K562 (cell line): ENCODE data around the gene PREX1. TPM values are rescaled to one million over a fixed set of nuclear protein-coding genes. Genes with fewer than 3 reads are reported as not detected.

Experiments used
- BCOR ChIP-seq: fragments of 450-650 bp; IDR thresholded peaks from 2 replicates; pipeline ENCODE4 v1.6.1; 2016
- BHLHE40 ChIP-seq: IDR thresholded peaks from 2 replicates; pipeline ENCODE4 v1.6.1; 2011; ENCODE audit warnings: low read length, improper control_type of control experiment
- CBX8 ChIP-seq: fragments of 200-600 bp; sonication (generic); IDR thresholded peaks from 2 replicates; pipeline ENCODE4 v1.6.1; 2012; ENCODE audit warnings: borderline replicate concordance, mixed run types, low read depth, mild to moderate bottlenecking, moderate library complexity, mixed read lengths, low read length, control low read depth, inconsistent platforms; ENCODE audit not compliant: poor library complexity, severe bottlenecking; ENCODE audit errors: extremely low read depth
- ESRRB ChIP-seq: fragments of 250-450 bp; sonication (Bioruptor Pico); IDR thresholded peaks from 2 replicates; pipeline ENCODE4 v1.5.0; 2020; ENCODE audit warnings: mild to moderate bottlenecking, moderate library complexity, borderline replicate concordance
- FOSL1 ChIP-seq: fragments of 200-800 bp; sonication (Bioruptor generic); conservative IDR thresholded peaks from 2 replicates; pipeline ENCODE4 v1.6.1; 2016; ENCODE audit warnings: missing genetic modification characterization, missing compliant biosample characterization
- L3MBTL2 ChIP-seq: fragments of 450-650 bp; IDR thresholded peaks from 2 replicates; pipeline ENCODE4 v1.6.1; 2016; ENCODE audit warnings: mild to moderate bottlenecking, moderate library complexity
- NCOA2 ChIP-seq, 2 experiments: fragments of 450-650 bp; IDR thresholded peaks; 2 replicates each; pipeline ENCODE4 v1.6.1; 2018; ENCODE audit warnings: mild to moderate bottlenecking in 2 of 2, moderate library complexity in 1 of 2; ENCODE audit not compliant: partially characterized antibody in 2 of 2
- NR2C2 ChIP-seq, 2 experiments: fragments of 200-800 bp in 1 of 2; sonication (Bioruptor generic) in 1 of 2; sonication (generic) in 1 of 2; formaldehyde crosslinking in 1 of 2; IDR thresholded peaks; 2 replicates each; pipeline versions ENCODE4 v1.6.1 to v1.8.0; 2016 to 2022; ENCODE audit warnings: mild to moderate bottlenecking in 1 of 2, missing compliant biosample characterization in 1 of 2, missing genetic modification characterization in 1 of 2, missing genetic modification reagents in 1 of 2
- NR4A1 ChIP-seq, 2 experiments: fragments of 250-450 bp in 1 of 2; fragments of 450-650 bp in 1 of 2; sonication (Bioruptor Pico) in 1 of 2; IDR thresholded peaks; 2 replicates each; pipeline versions ENCODE4 v1.4.0 to v1.6.1; 2016 to 2020; ENCODE audit warnings: mild to moderate bottlenecking in 2 of 2, missing compliant biosample characterization in 1 of 2, missing genetic modification characterization in 1 of 2, moderate library complexity in 1 of 2
- RUNX1 ChIP-seq: sonication (generic); IDR thresholded peaks from 2 replicates; pipeline ENCODE4 v1.6.1; 2016; ENCODE audit warnings: antibody characterized with exemption, low read depth
- SOX6 ChIP-seq: fragments of 450-650 bp; IDR thresholded peaks from 2 replicates; pipeline ENCODE4 v1.6.1; 2014; ENCODE audit warnings: mild to moderate bottlenecking
- ZNF212 ChIP-seq: fragments of 450-650 bp; formaldehyde crosslinking; IDR thresholded peaks from 2 replicates; pipeline ENCODE4 v1.4.0; 2020; ENCODE audit warnings: mild to moderate bottlenecking
- ZNF436 ChIP-seq: fragments of 250-450, 450-650 bp; sonication (Bioruptor Pico); formaldehyde crosslinking; IDR thresholded peaks from 2 replicates; pipeline ENCODE4 v1.7.0; 2020; ENCODE audit warnings: mild to moderate bottlenecking
- polyA plus RNA-seq, 8 experiments: library from polyadenylated mRNA; depleted of rRNA in 4 of 8; stranded (reverse) in 5 of 8; unstranded in 3 of 8; fragments of >200 nt; fragmentation: Nextera tagmentation in 2 of 8; fragmentation: Illumina TruSeq in 1 of 8; extraction: Ambion mirVana in 2 of 8; extraction: Trizol in 1 of 8; gene quantifications; 2 replicates each; pipeline versions ENCODE4 v1.2.1 to v1.2.3, GENCODE V29; 2011 to 2014; ENCODE audit warnings: inconsistent platforms in 1 of 8, missing spikeins in 1 of 8
- total RNA-seq, 7 experiments: library from RNA; depleted of rRNA in 6 of 7; stranded (reverse); fragments of >200 nt in 6 of 7; fragmentation: Illumina TruSeq in 2 of 7; extraction: Trizol in 2 of 7; gene quantifications; 2 replicates each; pipeline versions ENCODE4 v1.2.1 to v1.2.3, GENCODE V29; 2011 to 2021; ENCODE audit warnings: low replicate concordance in 1 of 7
- TF ChIP-seq, protein P1 (sequence below), 2 experiments: IDR thresholded peaks; 2 replicates each; pipeline ENCODE4 v1.6.1; 2011; ENCODE audit warnings: borderline replicate concordance in 1 of 2, control low read depth in 1 of 2, low read depth in 1 of 2, low read length in 1 of 2, mild to moderate bottlenecking in 1 of 2, mixed read lengths in 1 of 2, moderate library complexity in 1 of 2; ENCODE audit not compliant: insufficient read depth in 1 of 2, insufficient read length in 1 of 2, poor library complexity in 1 of 2, severe bottlenecking in 1 of 2; ENCODE audit errors: extremely low read depth in 1 of 2
- TF ChIP-seq, protein P2 (sequence below): sonication (generic); formaldehyde crosslinking; IDR thresholded peaks from 2 replicates; pipeline ENCODE4 v1.8.1; 2023; ENCODE audit warnings: mild to moderate bottlenecking, missing genetic modification reagents
- TF ChIP-seq, protein P3 (sequence below): fragments of 200-800 bp; sonication (Bioruptor generic); IDR thresholded peaks from 2 replicates; pipeline ENCODE4 v1.6.1; 2017; ENCODE audit warnings: missing genetic modification characterization, missing compliant biosample characterization
- TF ChIP-seq, protein P4 (sequence below): sonication (generic); IDR thresholded peaks from 2 replicates; pipeline ENCODE4 v1.6.1; 2016

PREX1 gene
- total and polyA plus RNA-seq, 9 of the 15 experiments (the other 6 are each of a cell fraction or from before 2014, with no cell fraction given) = 0.37 to 10.4 (median 4.8) TPM

DNA sequence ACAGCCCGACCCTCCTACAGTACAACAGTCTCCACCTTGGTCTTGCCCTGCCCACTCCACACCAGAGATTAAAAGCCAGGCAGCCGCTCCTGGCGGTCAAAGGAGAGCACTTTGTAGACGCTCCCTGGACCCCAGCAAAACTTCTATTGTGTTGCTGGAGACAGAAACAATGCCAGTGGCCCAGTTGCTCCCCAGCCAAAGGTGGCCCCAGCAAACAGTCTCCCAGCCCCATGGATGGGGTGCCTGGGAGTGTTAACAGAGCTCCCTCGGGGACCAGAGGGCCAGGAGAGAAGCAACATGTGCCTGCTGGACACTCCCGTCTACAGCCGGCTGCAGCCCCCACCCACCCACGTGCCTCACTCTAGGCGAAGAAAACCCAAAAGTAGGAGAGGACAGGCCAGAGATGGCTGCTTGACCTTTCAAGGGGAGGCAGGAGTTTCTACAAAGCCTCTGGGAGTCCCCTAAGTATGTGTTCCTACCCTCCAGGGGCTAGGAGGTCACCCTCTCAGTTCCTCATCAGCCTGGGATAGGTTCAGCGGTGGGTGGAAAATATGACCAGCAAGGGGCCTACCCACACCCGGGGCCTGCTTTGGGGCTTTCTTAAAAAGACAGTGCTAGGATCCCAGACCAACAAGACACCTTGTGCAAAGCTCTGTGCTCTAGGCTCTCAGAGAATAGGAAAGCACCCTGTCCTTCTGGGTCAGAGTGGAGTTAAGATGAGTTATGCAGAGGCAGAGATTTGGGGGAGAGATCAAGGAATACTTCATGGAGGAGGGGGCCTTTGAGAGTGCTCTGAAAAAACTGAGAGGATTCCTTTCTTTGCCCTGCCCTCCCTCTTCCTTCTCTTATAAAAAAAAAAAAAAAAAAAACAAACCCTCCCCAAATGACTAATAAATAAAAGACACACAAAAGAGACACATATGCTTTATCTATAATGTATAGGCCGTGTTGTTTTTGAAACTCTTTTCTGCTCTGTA lies 19.0 kb upstream of the PREX1 start (continued):
- peak; percentile 59; the same call in 1 of the 2 replicates for TF ChIP-seq FOSL1
- TF ChIP-seq, protein P1, sequence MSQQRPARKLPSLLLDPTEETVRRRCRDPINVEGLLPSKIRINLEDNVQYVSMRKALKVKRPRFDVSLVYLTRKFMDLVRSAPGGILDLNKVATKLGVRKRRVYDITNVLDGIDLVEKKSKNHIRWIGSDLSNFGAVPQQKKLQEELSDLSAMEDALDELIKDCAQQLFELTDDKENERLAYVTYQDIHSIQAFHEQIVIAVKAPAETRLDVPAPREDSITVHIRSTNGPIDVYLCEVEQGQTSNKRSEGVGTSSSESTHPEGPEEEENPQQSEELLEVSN (IDR thresholded peaks at IDR 0.05; ENCODE audit: borderline replicate concordance in 1 of 2, extremely low read depth in 1 of 2, insufficient read depth in 1 of 2, insufficient read length in 1 of 2, low read depth in 1 of 2, low read length in 1 of 2, poor library complexity in 1 of 2, severe bottlenecking in 1 of 2) = peak; percentile 48 to 60
- TF ChIP-seq BCOR = 0 out of 2 replicates have a peak, but pooled peaks have one; percentile 45
- TF ChIP-seq BHLHE40 = peak; percentile 46; the same call in 1 of the 2 replicates
- TF ChIP-seq, protein P2, sequence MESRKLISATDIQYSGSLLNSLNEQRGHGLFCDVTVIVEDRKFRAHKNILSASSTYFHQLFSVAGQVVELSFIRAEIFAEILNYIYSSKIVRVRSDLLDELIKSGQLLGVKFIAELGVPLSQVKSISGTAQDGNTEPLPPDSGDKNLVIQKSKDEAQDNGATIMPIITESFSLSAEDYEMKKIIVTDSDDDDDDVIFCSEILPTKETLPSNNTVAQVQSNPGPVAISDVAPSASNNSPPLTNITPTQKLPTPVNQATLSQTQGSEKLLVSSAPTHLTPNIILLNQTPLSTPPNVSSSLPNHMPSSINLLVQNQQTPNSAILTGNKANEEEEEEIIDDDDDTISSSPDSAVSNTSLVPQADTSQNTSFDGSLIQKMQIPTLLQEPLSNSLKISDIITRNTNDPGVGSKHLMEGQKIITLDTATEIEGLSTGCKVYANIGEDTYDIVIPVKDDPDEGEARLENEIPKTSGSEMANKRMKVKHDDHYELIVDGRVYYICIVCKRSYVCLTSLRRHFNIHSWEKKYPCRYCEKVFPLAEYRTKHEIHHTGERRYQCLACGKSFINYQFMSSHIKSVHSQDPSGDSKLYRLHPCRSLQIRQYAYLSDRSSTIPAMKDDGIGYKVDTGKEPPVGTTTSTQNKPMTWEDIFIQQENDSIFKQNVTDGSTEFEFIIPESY (CRISPR knock-in tag) = peak; percentile 87
- TF ChIP-seq L3MBTL2 = peak; percentile 90
- no peak for TF ChIP-seq NR4A1 (CRISPR knock-in tag; IDR thresholded peaks at IDR 0.05)
- TF ChIP-seq NR4A1 (tag; IDR thresholded peaks at IDR 0.05) = peak; percentile 44; the same call in 1 of the 2 replicates
- TF ChIP-seq ZNF436 (CRISPR knock-in tag) = no peak
- TF ChIP-seq, protein P3, sequence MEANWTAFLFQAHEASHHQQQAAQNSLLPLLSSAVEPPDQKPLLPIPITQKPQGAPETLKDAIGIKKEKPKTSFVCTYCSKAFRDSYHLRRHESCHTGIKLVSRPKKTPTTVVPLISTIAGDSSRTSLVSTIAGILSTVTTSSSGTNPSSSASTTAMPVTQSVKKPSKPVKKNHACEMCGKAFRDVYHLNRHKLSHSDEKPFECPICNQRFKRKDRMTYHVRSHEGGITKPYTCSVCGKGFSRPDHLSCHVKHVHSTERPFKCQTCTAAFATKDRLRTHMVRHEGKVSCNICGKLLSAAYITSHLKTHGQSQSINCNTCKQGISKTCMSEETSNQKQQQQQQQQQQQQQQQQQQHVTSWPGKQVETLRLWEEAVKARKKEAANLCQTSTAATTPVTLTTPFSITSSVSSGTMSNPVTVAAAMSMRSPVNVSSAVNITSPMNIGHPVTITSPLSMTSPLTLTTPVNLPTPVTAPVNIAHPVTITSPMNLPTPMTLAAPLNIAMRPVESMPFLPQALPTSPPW = 0 out of 2 replicates have a peak, but pooled peaks have one; percentile 23
- no peak for TF ChIP-seq CBX8
- TF ChIP-seq, protein P4, sequence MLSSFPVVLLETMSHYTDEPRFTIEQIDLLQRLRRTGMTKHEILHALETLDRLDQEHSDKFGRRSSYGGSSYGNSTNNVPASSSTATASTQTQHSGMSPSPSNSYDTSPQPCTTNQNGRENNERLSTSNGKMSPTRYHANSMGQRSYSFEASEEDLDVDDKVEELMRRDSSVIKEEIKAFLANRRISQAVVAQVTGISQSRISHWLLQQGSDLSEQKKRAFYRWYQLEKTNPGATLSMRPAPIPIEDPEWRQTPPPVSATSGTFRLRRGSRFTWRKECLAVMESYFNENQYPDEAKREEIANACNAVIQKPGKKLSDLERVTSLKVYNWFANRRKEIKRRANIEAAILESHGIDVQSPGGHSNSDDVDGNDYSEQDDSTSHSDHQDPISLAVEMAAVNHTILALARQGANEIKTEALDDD = no peak
- TF ChIP-seq ZNF212 (CRISPR knock-in tag) = no peak
- TF ChIP-seq SOX6 = peak; percentile 50; the same call in 1 of the 2 replicates
- peak in 1 of 2 experiments; percentile 95 for TF ChIP-seq NCOA2 (IDR thresholded peaks at IDR 0.05; ENCODE audit: partially characterized antibody in 2 of 2)
- TF ChIP-seq RUNX1 = no peak
- TF ChIP-seq ESRRB (CRISPR knock-in tag) = no peak
- TF ChIP-seq NR2C2 (CRISPR knock-in tag; IDR thresholded peaks at IDR 0.05) = no peak
- peak; percentile 38; the same call in 1 of the 2 replicates for TF ChIP-seq NR2C2 (tag; IDR thresholded peaks at IDR 0.05)
